Measurements from ENCODE around the gene OTUD7B. TPM values are rescaled to one million over a fixed set of nuclear protein-coding genes. Genes with fewer than 3 reads are reported as not detected.

The OTUD7B gene
- total and polyA plus RNA-seq, 2 of the 8 experiments (the other 6 are each of a cell fraction or from before 2014, with no cell fraction given) = 4.2 to 21.5 TPM

DNA sequence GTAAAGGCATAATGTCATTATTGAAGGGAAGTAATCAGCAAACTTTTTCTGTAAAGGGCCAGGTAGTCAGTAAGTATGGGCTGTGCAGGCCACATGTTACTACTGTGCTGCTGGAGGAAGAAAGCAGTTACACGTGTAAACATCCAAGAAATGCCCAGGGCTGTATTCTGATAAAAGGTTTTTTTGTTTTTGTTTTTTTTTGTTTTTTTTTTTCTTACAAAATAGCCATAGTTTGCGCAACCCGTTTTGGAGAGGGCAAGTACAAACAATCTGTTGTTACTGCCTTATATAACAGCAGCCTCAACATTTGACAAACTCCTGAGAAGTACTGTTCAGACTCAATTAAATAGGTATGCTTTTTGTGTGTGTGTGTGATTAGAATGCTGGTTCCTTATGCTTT, 47.2 kb downstream of the OTUD7B start:
- H2BK120ac ChIP-seq (replicated peaks; ENCODE audit: low read depth, low read length) = no peak overlapping the region
- no peak overlapping the region for H4K5ac ChIP-seq (ENCODE audit: insufficient read length, low read depth, low read length)
- H3K23me2 ChIP-seq (ENCODE audit: low read depth, low read length) = no peaks in the 10 kb centered on the region
- no peaks in the 10 kb centered on the region for H3K4me1 ChIP-seq (replicated peaks in 1 of 4; ENCODE audit: control insufficient read depth in 3 of 4, insufficient read depth in 4 of 4, low read length in 3 of 4)
- no peak overlapping the region for H2BK15ac ChIP-seq (ENCODE audit: low read length)
- no peak overlapping the region for H3K27ac ChIP-seq (ENCODE audit: low read depth, low read length)
- no peaks in the 10 kb centered on the region for H4K20me1 ChIP-seq (replicated peaks in 1 of 2; ENCODE audit: control insufficient read depth in 1 of 2, insufficient read depth in 2 of 2, low read length in 2 of 2)
- no peak overlapping the region for H2BK20ac ChIP-seq (ENCODE audit: low read length)
- DNase-seq (ENCODE audit: low read depth in 1 of 2, low spot score in 2 of 2) (no peak), FAIRE-seq (no peak)
- H3K56ac ChIP-seq (replicated peaks; ENCODE audit: insufficient read length, low read depth, low read length) = no peak overlapping the region
- no peaks in the 10 kb centered on the region for H3K79me1 ChIP-seq (ENCODE audit: low read depth, low read length)
- H3K4me2 ChIP-seq (ENCODE audit: insufficient read depth in 1 of 2, low read depth in 2 of 2, low read length in 2 of 2) = no peak overlapping the region
- H3K27me3 ChIP-seq (replicated peaks in 1 of 4; ENCODE audit: control insufficient read depth in 3 of 4, extremely low read depth in 1 of 4, insufficient read depth in 3 of 4, low read length in 3 of 4) = no peaks in the 10 kb centered on the region
- H3K23ac ChIP-seq (ENCODE audit: insufficient read length) = no peak overlapping the region
- POLR2A ChIA-PET (ENCODE audit: partially characterized antibody) = interaction anchor here (1.4 to 1.8 kb wide), 2 partner anchors 9 to 77 kb away, joined by 3 to 6 read pairs; a partner anchor contains a TSS
- TF ChIP-seq YY1 (IDR thresholded peaks at IDR 0.05; ENCODE audit: low read depth, low read length) (no peak), FOSL1 (IDR thresholded peaks at IDR 0.05; ENCODE audit: insufficient read depth, low read depth, low read length) (no peak), GTF2F1 (IDR thresholded peaks at IDR 0.05; ENCODE audit: borderline replicate concordance, low read depth, low read length) (no peak), PHF8 (conservative IDR thresholded peaks at IDR 0.05; ENCODE audit: low read depth, low read length) (no peak), NANOG (IDR thresholded peaks at IDR 0.05; ENCODE audit: insufficient read depth, low read depth, low read length, poor library complexity, severe bottlenecking) (no peak)
- no peak overlapping the region for H4K91ac ChIP-seq (replicated peaks; ENCODE audit: insufficient read length, low read length)
- H2BK12ac ChIP-seq (ENCODE audit: low read depth, low read length) = no peak overlapping the region
- H3K79me2 ChIP-seq (ENCODE audit: control insufficient read depth in 1 of 2, insufficient read depth in 2 of 2, low read length in 2 of 2) = no peaks in the 10 kb centered on the region
- no peak overlapping the region for H2BK5ac ChIP-seq (ENCODE audit: low read depth, low read length)
- no peak overlapping the region for H4K8ac ChIP-seq (ENCODE audit: extremely low read depth, insufficient read depth, low read length)
- peaks cover 14 to 53% (median 33%) of the 10 kb centered on the region in 4 experiments for H3K36me3 ChIP-seq (ENCODE audit: control insufficient read depth in 2 of 4, insufficient read depth in 4 of 4, low read length in 3 of 4)
- CTCF ChIA-PET (ENCODE audit: partially characterized antibody) = interaction anchor here (0.8 to 1.9 kb wide), 3 partner anchors 74 to 217 kb away, joined by 3 to 7 read pairs (median 7); no protein-coding TSS in a partner anchor
- H3K4me3 ChIP-seq (ENCODE audit: extremely low read depth in 1 of 4, insufficient read depth in 2 of 4, low read depth in 3 of 4, low read length in 4 of 4) = no peak overlapping the region
- 96% methylated on average over 3 of the region's 3 CpGs; no CpG with 5 or more reads in 1 of the 2 experiments for WGBS, 2 experiments (ENCODE audit: extremely low coverage in 1 of 2, insufficient coverage in 1 of 2, insufficient read length in 1 of 2, insufficient replicate concordance in 2 of 2, low coverage in 1 of 2, low lambda C conversion rate in 2 of 2, missing lambda C conversion rate in 1 of 2)
- H3K14ac ChIP-seq (ENCODE audit: insufficient read length) = no peak overlapping the region
- H2AK5ac ChIP-seq (ENCODE audit: low read depth, low read length) = no peak overlapping the region
- no peak overlapping the region for H3K9ac ChIP-seq (replicated peaks in 1 of 4; ENCODE audit: extremely low read depth in 1 of 4, low read depth in 3 of 4, low read length in 3 of 4)
- no peak overlapping the region for H3K4ac ChIP-seq (replicated peaks; ENCODE audit: insufficient read length, low read depth, low read length)
- H3K9me3 ChIP-seq (ENCODE audit: insufficient read depth in 2 of 2, low read depth in 1 of 2, low read length in 1 of 2) = peaks cover 11 to 13% of the 10 kb centered on the region in 2 experiments; a peak in 3 of 4 replicates
- H2AFZ ChIP-seq (ENCODE audit: low read length) = no peak overlapping the region
- no peak overlapping the region for H3K18ac ChIP-seq (ENCODE audit: extremely low read depth, low read length)

Measured in H1 (cell line).